ENCODE measurements around the gene NHLH1.

The NHLH1 gene

GRCh38 chr1:160366731-160367515 is at the start of gene NHLH1:
TSS of gene NHLH1 (plus strand) at chr1:160367071. CDS start at chr1:160370732, 3,661 bp downstream.
- DNase-seq: no peak

DNA sequence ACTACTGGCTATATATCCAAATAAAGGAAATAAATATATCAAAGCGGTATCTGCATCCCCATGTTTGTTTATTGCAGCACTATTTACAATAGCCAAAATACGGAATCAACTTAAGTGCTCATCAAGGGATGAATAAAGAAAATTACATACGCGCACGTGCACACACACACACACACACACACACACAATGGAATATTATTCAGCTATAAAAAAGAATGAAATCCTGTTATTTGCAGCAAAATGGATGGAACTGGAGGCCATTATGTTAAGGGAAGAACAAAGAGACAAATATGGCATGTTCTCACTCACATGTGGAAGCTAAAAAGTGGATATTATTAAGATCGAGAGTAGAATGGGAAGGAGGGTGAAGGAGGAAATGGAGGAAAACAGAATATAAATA is 44.0 kb upstream of the NHLH1 start:
- DNase-seq: no peak

- DNase-seq: peak; percentile 99
These were observed 41.6 kb upstream of the NHLH1 start for GRCh38 chr1:160325252-160325651.

- peak; percentile 78 for DNase-seq
These were observed 40.5 kb upstream of the NHLH1 start for GRCh38 chr1:160326418-160326817.

GRCh38 chr1:160328184-160328583 is 38.7 kb upstream of the NHLH1 start:
- DNase-seq: no peak

DNA sequence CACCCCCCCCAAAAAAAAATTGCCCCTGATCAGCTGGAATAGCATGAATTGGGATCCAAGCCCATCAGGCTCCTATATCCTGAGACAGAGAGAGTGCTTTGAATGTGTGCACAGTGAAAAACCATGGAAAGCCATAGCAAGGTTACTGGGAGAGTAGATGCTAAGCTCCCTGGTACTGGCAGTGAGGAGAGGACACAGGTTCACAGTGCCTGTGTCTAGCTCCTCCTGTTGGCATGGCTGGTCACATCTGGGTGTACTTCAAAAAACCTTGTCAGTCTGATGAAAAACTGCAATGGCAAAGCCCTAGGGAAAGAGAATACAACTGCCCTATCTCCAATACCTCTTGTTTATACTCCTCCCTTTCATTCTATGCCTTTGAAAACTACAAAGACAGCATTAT is 36.8 kb upstream of the NHLH1 start:
- DNase-seq: no peak

DNA sequence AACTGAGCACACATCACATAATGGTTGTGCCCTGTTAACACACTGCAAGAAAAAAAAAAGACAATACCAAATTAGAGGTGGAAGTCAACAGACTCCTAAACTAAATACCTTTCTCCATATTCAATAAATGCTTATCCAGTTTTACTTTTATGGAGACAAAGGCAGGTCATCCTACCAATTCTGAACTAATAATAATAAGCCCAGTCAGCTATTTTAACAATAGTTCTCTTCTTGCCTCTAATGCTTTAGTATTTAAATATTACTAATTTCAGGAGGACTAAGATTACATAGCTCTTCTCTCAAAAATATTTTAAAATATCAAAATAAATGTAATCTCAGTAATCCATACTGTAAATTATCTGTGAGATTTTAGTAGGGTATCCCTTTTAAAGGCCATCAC is 34.4 kb upstream of the NHLH1 start:
- no peak for DNase-seq

GRCh38 chr1:160338580-160338979 is 28.3 kb upstream of the NHLH1 start:
- DNase-seq: no peak

- no peak for DNase-seq
These were observed 26.7 kb upstream of the NHLH1 start for GRCh38 chr1:160340146-160340545.

GRCh38 chr1:160340866-160341265 is 26.0 kb upstream of the NHLH1 start:
- DNase-seq: no peak

DNA sequence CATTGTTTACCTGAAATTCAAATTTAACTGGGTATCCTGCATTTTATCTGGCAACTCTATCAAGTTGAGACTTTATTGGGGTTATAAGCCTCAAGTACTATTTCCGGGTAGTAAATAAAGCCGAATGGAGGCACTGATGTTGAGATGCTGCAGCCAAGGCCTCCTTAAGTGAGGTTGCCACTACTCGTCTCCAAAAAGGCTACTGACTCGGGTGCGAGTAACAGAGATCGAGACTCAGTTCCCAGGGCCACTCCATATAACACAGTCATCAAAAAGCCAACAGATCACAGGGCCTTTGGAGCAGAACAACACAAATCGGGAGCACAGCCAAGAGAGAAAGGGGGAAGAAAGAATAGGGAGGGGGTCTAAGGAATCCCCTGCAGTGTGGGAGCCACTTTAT is 24.3 kb upstream of the NHLH1 start:
- no peak for DNase-seq

DNA sequence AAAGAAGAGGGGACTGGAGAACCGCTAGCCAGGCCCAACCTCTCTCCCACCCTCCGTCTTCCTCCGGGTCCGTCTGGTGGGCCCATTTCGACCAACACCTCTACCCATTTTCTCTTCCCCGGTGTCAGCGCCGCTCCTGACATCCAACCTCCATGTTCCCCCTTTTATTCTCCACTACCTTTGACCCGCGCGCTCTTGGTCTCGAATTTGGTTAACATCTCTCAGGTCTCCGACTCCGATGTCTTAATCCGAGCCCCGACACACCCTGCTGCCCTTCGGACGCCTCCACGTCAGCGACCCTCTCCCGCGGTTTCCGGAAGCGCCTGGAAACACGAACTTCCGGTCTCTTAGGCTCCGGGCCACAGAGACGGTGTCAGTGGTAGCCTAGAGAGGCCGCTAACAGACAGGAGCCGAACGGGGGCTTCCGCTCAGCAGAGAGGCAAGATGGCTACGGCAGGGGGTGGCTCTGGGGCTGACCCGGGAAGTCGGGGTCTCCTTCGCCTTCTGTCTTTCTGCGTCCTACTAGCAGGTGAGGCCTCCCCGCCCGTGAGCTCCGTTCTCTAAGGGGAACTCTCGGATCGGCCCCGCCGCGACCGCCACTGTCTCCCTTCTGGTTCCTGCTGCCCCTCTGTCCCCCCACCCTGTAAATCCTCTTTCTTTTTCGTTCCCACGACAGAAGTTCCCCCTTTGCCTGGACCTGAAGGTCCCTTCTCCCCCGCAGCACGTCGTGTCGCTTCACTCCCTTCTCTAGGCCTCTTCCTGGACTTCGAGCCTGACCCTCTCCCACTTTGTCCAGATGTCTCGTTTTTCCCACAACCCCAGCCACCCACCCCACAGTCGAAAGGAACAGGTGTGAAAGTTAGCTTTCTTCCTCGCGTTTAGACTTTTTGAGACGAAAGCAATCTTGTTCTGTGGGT is 23.7 kb upstream of the NHLH1 start, which contains the start of the genes COPA and NCSTN:
Gene COPA (minus strand): TSS at position 298 of the 917 bp plus-strand sequence. CDS start 80 bp downstream, at position 218.
Gene NCSTN (plus strand): TSS at position 431 of the 917 bp plus-strand sequence. CDS start 14 bp downstream, at position 445.
- DNase-seq: peak; percentile 92

DNA sequence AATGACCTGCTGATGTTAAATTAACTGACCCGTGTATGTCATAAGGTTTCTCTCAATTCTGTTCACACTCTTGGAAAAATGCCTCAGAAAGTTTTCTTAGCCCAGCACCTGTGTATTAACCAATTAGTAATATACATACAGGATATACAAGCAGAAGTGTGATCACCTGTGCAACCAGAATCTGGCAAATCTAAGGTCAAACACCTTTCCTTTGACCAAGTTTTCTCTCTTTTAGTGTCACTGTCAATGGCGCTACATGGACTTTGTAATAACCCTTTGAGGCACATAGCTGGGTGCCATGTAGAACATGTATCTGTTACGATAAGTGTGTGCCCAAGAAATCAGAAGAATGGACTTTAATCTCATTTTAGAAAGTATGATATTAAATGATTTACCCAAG is 22.6 kb upstream of the NHLH1 start:
- no peak for DNase-seq

DNA sequence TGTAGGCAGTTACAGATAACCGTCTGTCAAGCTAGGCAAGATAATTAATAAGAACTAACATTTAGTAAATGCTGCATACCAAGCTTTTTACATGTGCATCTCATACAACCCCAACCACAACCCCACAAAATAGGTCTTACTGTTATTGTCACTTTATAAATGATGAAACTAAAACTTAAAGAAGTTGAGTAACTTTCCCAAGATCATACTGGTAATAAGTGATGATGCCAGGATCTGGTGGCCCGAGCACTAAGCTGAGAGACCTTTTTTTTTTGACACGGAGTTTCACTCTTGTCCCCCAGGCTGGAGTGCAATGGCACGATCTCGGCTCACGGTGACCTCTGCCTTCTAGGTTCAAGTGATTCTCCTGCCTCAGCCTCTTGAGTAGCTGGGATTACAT is 21.9 kb upstream of the NHLH1 start:
- DNase-seq: no peak

DNA sequence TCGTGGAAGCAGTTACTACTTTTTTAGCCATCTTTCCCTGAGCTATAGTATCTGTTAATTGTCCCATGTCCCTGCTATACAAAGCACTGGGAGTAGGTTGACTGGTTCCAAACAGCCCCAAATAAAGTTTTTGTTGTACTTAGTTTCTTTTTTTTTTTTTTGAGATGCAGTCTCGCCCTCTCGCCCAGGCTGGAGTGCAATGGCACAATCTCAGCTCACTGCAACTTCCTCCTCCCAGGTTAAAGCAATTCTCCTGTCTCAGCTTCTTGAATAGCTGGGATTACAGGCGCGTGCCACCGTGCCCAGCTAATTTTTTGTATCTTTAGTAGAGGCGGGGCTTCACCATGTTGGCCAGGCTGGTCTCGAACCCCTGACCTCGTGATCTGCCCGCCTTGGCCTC is 20.4 kb upstream of the NHLH1 start:
- no peak for DNase-seq

GRCh38 chr1:160346958-160347357 is 19.9 kb upstream of the NHLH1 start:
- no peak for DNase-seq

- DNase-seq: no peak
These were observed 15.2 kb upstream of the NHLH1 start for GRCh38 chr1:160351629-160352028.

DNA sequence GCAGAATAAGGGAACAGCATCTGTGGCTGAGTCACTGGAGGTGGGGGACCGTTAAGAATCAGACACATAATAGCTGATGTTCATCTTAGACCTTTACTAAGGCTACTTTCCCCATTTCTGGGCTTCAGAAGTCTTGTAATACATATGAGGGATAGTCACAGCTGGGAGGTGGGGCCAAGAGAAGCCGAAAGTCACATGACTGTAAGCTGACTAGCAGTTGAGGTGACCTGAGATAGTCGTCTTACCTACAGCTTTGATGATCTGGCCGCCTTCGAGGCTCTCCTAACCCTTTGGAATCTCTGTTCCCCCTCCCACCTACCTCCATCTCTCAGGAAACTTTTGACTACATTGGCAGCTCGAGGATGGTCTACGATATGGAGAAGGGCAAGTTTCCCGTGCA is 14.3 kb upstream of the NHLH1 start:
- no peak for DNase-seq

GRCh38 chr1:160353223-160353622 is 13.6 kb upstream of the NHLH1 start:
- no peak for DNase-seq

DNA sequence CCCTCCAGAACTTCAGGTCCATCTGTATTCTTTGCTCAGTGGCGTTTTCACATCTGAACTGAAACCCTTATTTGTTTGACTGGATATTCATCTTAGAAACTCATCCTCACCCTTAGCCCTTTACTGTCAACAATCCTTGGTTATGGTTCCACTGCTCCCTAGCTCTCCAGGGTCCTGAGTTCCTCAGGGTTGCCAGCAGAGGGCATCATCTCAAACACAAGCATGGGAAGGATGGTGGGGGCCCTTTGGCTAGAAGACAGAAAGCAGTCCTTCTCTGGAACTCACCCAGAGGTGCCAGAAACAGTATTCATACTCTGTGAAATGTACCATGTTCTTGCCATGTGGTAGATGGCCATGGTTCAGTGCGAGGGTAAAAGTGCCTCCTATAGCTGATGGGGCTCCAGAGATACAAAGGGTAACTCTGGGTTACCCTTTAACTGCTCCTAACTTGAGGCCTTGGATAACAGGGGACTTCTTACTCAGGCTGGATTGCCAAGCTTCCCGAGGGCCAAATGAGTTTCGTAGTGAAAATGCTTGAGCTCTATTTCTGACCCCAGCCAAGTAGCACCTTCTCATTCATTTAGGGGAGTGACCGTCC is 12.4 kb upstream of the NHLH1 start:
- DNase-seq: no peak

DNA sequence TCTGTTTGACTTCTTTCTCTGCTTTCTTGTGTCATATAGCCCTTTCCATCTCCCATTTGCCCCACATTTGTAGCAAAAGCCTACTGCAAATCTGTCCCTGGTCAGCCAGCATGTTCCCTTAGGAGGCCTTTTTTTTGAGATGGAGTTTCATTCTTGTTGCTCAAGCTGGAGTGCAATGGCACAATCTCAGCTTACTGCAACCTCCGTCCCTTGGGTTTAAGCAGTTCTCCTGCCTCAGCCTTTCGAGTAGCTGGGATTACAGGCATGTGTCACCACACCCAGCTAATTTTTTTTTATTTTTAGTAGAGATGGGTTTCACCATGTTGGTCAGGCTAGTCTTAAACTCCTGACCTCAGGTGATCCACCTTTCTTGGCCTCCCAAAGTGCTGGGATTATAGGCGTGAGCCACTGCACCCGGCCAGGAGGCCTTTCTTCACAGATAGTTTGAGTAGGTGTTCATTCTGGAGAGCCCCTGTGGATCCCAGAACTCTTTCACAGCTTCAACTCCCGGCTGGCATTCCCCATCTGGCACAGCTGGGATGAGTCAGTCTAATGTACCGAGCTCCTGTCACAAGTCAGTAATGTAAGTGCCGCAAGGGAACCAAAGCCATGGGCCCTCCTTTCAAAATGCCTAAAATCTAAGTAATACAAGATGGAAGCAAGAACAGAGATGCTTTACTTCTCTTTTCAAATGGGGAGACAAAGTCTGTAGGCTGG is 9.4 kb upstream of the NHLH1 start:
- no peak for DNase-seq

- no peak for DNase-seq
These were observed 8.8 kb upstream of the NHLH1 start for GRCh38 chr1:160358073-160358472.

All from DMS79 treated with DMSO at 0.1 percent for 48 hours (cell line).